GM23248 (cell line): ENCODE measurements around the gene KCNG4. TPM values are rescaled to one million over a fixed set of nuclear protein-coding genes. Genes with fewer than 3 reads are reported as not detected.

Experiments used
- DNase-seq: peaks from one replicate; pipeline ENCODE4 v3.0.0-alpha.2; 2015
- H2AFZ ChIP-seq: fragments of 200-600 bp; sonication (generic); 2 replicates; pipeline ENCODE4 v1.6.1; 2016; ENCODE audit warnings: antibody characterized with exemption
- H3F3A ChIP-seq: fragments of 200-600 bp; sonication (generic); 2 replicates; pipeline ENCODE4 v1.6.1; 2016; ENCODE audit warnings: mild to moderate bottlenecking, antibody characterized with exemption, mixed run types; ENCODE audit not compliant: insufficient read depth
- H3K27ac ChIP-seq: fragments of 200-600 bp; sonication (generic); 2 replicates; pipeline ENCODE4 v1.5.1; 2016; ENCODE audit warnings: mild to moderate bottlenecking
- H3K27me3 ChIP-seq: fragments of 200-600 bp; sonication (generic); replicated peaks from 2 replicates; pipeline ENCODE4 v1.6.1; 2016; ENCODE audit warnings: mild to moderate bottlenecking; ENCODE audit not compliant: insufficient read depth
- H3K36me3 ChIP-seq: fragments of 200-600 bp; sonication (generic); 2 replicates; pipeline ENCODE4 v1.6.1; 2016; ENCODE audit warnings: low read depth, mild to moderate bottlenecking
- H3K4me1 ChIP-seq: fragments of 200-600 bp; sonication (generic); 2 replicates; pipeline ENCODE4 v1.6.1; 2016; ENCODE audit warnings: mild to moderate bottlenecking; ENCODE audit not compliant: insufficient read depth
- H3K4me2 ChIP-seq: fragments of 200-600 bp; sonication (generic); one replicate; pipeline ENCODE4 v1.6.1; 2016; ENCODE audit warnings: mild to moderate bottlenecking; ENCODE audit not compliant: unreplicated experiment
- H3K4me3 ChIP-seq: fragments of 200-600 bp; sonication (generic); 2 replicates; pipeline ENCODE4 v1.5.1; 2016; ENCODE audit warnings: mild to moderate bottlenecking
- H3K79me2 ChIP-seq: fragments of 200-600 bp; sonication (generic); 2 replicates; pipeline ENCODE4 v1.6.1; 2016; ENCODE audit warnings: mild to moderate bottlenecking; ENCODE audit not compliant: insufficient read depth
- H3K9ac ChIP-seq: fragments of 200-600 bp; sonication (generic); 2 replicates; pipeline ENCODE4 v1.6.1; 2016; ENCODE audit warnings: mild to moderate bottlenecking
- H3K9me2 ChIP-seq: fragments of 200-600 bp; sonication (generic); 2 replicates; pipeline ENCODE4 v1.6.1; 2016; ENCODE audit warnings: mixed run types, mild to moderate bottlenecking, moderate library complexity; ENCODE audit not compliant: insufficient read depth
- H3K9me3 ChIP-seq: fragments of 200-600 bp; sonication (generic); one replicate; pipeline ENCODE4 v1.6.1; 2017; ENCODE audit warnings: low read depth
- H4K20me1 ChIP-seq: fragments of 200-600 bp; sonication (generic); 2 replicates; pipeline ENCODE4 v1.6.0; 2016; ENCODE audit not compliant: insufficient read depth
- EZH2 ChIP-seq: fragments of 200-600 bp; sonication (generic); IDR thresholded peaks from 2 replicates; pipeline ENCODE4 v1.6.1; 2018; ENCODE audit warnings: antibody characterized with exemption, mild to moderate bottlenecking; ENCODE audit not compliant: insufficient read depth, poor library complexity, severe bottlenecking
- EZH2phosphoT487 ChIP-seq: fragments of 200-600 bp; sonication (generic); IDR thresholded peaks from 2 replicates; pipeline ENCODE4 v1.6.1; 2018; ENCODE audit warnings: antibody characterized with exemption, moderate library complexity, mild to moderate bottlenecking, low read depth; ENCODE audit not compliant: insufficient read depth
- WGBS, 2 experiments: methylation state at CpG; one replicate each; pipeline ENCODE4 v1.1.6; 2015 to 2017; ENCODE audit warnings: low lambda C conversion rate in 2 of 2, low coverage in 1 of 2; ENCODE audit errors: missing lambda C conversion rate in 2 of 2; 5-methylcytosine and 5-hydroxymethylcytosine counted together
- in situ Hi-C: fragments of 300-500 bp; cut with MboI; formaldehyde crosslinking; loops from 2 replicates; pipeline ENCODE4 v1.15.0; 2020
- polyA plus RNA-seq: library from polyadenylated mRNA; unstranded; fragments of >200 nt; fragmentation: Nextera tagmentation; extraction: Ambion mirVana; gene quantifications from 2 replicates; pipeline ENCODE4 v1.2.1, GENCODE V29; 2016
- total RNA-seq: library from RNA; depleted of rRNA; stranded (reverse); fragments of >200 nt; shearing (Covaris generic); gene quantifications from 2 replicates; pipeline ENCODE4 v1.2.3, GENCODE V29; 2014

KCNG4 gene
- total and polyA plus RNA-seq, 2 experiments from 2014 or later: not detected

- Histone ChIP-seq H3F3A (no peaks in the 10 kb centered on the region), H3K27ac (no peak overlapping the region), H3K4me1 (no peaks in the 10 kb centered on the region), H3K9me2 (no peaks in the 10 kb centered on the region), H3K36me3 (no peaks in the 10 kb centered on the region), H3K9me3 (no peaks in the 10 kb centered on the region), H4K20me1 (no peaks in the 10 kb centered on the region), H3K27me3 (no peaks in the 10 kb centered on the region; the same call in none of the 2 replicates), H3K4me3 (no peak overlapping the region), H3K79me2 (no peaks in the 10 kb centered on the region), H2AFZ (no peak overlapping the region), H3K9ac (no peak overlapping the region), H3K4me2 (no peak overlapping the region)
- no peak for DNase-seq
- 78 to 86% methylated on average over 10 of the region's 10 CpGs for WGBS, 2 experiments
- TF ChIP-seq EZH2: no peak
- TF ChIP-seq EZH2phosphoT487: no peak
- in situ Hi-C loops: no loop called here
These were observed 40.0 kb downstream of the KCNG4 start for GRCh38 chr16:84199861-84200260.

DNA sequence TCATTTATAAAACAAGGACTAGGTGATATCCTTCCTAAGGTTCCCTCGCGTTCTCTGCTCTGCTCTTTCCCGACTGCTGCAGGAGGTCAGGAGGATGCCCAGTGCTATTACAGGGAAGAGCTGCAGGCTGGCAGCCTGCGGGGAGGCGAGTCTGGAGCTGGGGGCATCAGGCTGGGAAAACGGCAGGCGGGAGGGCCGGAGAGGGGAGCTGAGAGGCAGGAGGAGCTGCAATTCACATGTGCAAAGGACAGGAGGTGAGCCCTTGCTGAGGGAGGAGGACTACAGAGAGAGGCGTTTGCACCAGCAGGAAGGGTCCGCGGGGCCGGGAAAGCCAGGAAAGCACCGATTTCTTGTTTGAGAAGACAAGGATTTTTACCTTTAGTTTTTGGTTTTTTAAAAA, 40.7 kb downstream of the KCNG4 start:
- H3K27me3 ChIP-seq: no peaks in the 10 kb centered on the region; the same call in none of the 2 replicates
- H4K20me1 ChIP-seq: no peaks in the 10 kb centered on the region
- no peak overlapping the region for H2AFZ ChIP-seq
- H3K4me3 ChIP-seq: no peak overlapping the region
- no peaks in the 10 kb centered on the region for H3K36me3 ChIP-seq
- no peaks in the 10 kb centered on the region for H3F3A ChIP-seq
- no peaks in the 10 kb centered on the region for H3K4me1 ChIP-seq
- no peaks in the 10 kb centered on the region for H3K9me2 ChIP-seq
- WGBS, 2 experiments: 38 to 43% methylated on average over 13 of the region's 13 CpGs
- H3K9me3 ChIP-seq: no peaks in the 10 kb centered on the region
- in situ Hi-C loops: no loop called here
- no peak overlapping the region for H3K27ac ChIP-seq
- no peaks in the 10 kb centered on the region for H3K79me2 ChIP-seq
- DNase-seq: no peak
- TF ChIP-seq EZH2phosphoT487 (no peak), EZH2 (no peak)
- no peak overlapping the region for H3K4me2 ChIP-seq
- no peak overlapping the region for H3K9ac ChIP-seq

GRCh38 chr16:84198401-84198800, 41.4 kb downstream of the KCNG4 start:
- no peaks in the 10 kb centered on the region for H3F3A ChIP-seq
- no peaks in the 10 kb centered on the region for H3K9me2 ChIP-seq
- H3K27me3 ChIP-seq: no peaks in the 10 kb centered on the region; the same call in none of the 2 replicates
- H3K4me3 ChIP-seq: no peak overlapping the region
- DNase-seq: peak; percentile 68
- H4K20me1 ChIP-seq: no peaks in the 10 kb centered on the region
- H3K4me2 ChIP-seq: no peak overlapping the region
- H3K27ac ChIP-seq: no peak overlapping the region
- no peak overlapping the region for H2AFZ ChIP-seq
- H3K4me1 ChIP-seq: no peaks in the 10 kb centered on the region
- H3K36me3 ChIP-seq: no peaks in the 10 kb centered on the region
- in situ Hi-C loops: no loop called here
- H3K79me2 ChIP-seq: no peaks in the 10 kb centered on the region
- TF ChIP-seq EZH2phosphoT487 (no peak), EZH2 (no peak)
- H3K9me3 ChIP-seq: no peaks in the 10 kb centered on the region
- 65% methylated on average over 10 of the region's 10 CpGs for WGBS, 2 experiments
- H3K9ac ChIP-seq: no peak overlapping the region

DNA sequence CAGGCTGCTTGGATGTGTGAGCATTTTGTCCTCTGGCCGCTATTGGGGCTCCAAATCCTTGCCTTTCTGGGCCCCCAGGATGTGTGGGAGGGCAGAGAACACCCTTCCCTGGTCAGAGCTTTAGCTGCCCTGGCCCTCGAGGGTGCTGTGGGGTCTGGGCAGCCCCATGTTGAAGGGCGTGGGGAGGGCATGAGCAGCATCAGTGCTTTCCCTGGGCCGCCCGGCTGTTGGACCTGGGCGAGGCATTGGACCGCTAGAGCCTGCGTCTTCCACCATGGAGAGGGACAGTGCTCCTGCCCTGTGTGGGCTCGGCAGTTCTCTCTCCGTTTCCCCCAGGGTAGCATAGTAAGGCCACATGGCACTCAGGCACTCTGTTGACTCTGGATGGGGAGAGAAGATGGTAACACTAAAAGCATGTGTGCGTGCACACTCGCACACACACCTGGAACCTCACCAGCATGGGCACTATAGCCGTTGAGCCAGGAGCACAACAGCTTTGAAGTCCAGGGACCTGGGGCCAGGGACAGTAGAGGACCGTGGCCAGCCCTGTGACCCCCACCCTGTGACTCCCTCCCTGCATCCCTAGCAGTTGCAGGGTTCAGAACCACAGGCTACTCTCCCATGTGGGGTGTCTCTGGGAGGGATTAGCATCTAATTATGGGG, 42.2 kb downstream of the KCNG4 start:
- H3K4me3 ChIP-seq: no peak overlapping the region
- WGBS, 2 experiments: 75 to 81% methylated on average over 7 to 14 of the region's 14 CpGs
- in situ Hi-C loops: no loop called here

More for the DNA sequence above, 42.2 kb downstream of the KCNG4 start:
- no peaks in the 10 kb centered on the region for H4K20me1 ChIP-seq
- H3K79me2 ChIP-seq: no peaks in the 10 kb centered on the region
- H3K27me3 ChIP-seq: no peaks in the 10 kb centered on the region; the same call in none of the 2 replicates
- TF ChIP-seq EZH2: no peak
- TF ChIP-seq EZH2phosphoT487: no peak
- H3K9me3 ChIP-seq: no peaks in the 10 kb centered on the region
- H3K27ac ChIP-seq: no peak overlapping the region
- no peaks in the 10 kb centered on the region for H3K36me3 ChIP-seq
- no peak overlapping the region for H3K4me2 ChIP-seq
- H2AFZ ChIP-seq: no peak overlapping the region
- H3K9me2 ChIP-seq: no peaks in the 10 kb centered on the region
- DNase-seq: no peak
- H3K4me1 ChIP-seq: no peaks in the 10 kb centered on the region
- H3F3A ChIP-seq: no peaks in the 10 kb centered on the region
- H3K9ac ChIP-seq: no peak overlapping the region
